PC-3 (cell line): ENCODE measurements around the gene KCNC3.

ENCODE experiments used
- EZH2 ChIP-seq: fragments of 300-600 bp; sonication (generic); IDR thresholded peaks from one replicate; pipeline ENCODE4 v1.6.1; 2017; ENCODE audit warnings: antibody characterized with exemption, mild to moderate bottlenecking, low read length; ENCODE audit not compliant: unreplicated experiment
- EZH2phosphoT487 ChIP-seq: fragments of 300-600 bp; sonication (generic); IDR thresholded peaks from 2 replicates; pipeline ENCODE4 v1.6.1; 2018; ENCODE audit warnings: mild to moderate bottlenecking, antibody characterized with exemption, low read length, borderline replicate concordance
- TF ChIP-seq, protein P1 (sequence below): fragments of 300-600 bp; sonication (generic); conservative IDR thresholded peaks from 2 replicates; pipeline ENCODE4 v1.5.1; 2017; ENCODE audit warnings: antibody characterized with exemption, low read depth, mild to moderate bottlenecking, low read length

DNA sequence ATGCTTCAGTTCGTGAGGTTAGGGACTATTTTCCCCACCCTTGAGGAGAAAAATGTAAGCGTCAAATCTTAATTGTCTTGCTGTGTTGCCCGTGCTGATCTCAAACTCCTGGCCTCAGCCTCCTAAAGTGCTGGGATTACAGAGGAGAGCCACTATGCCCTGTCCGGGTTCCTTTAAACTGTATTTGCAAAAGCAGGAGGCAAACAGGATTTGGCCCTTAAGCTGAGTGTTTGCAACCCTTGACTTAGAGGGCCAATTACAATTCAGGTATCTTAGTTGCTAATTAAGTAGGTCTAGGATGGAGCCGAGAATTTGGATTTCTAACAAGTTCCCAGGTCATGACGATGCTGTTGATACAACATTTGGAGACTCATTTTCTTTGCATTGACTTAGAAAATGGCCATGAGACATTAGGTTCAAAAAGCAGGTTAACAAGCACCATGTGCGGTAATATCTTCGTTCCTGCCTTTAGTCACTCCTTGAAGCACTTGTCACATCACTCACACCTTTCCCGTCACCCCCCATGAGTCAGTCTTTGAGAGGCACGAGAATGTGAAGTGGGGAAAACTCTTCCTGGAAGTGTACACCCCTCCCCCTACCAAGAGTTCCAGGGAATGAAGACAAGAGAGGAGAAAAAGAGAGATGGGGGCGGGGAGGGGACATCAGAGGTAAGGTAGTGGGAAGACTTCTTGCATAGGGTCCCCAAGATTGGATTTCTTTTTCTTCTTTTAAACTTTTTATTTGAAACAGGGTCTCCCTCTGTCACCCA, 33.7 kb upstream of the KCNC3 start:
- TF ChIP-seq, protein P1, sequence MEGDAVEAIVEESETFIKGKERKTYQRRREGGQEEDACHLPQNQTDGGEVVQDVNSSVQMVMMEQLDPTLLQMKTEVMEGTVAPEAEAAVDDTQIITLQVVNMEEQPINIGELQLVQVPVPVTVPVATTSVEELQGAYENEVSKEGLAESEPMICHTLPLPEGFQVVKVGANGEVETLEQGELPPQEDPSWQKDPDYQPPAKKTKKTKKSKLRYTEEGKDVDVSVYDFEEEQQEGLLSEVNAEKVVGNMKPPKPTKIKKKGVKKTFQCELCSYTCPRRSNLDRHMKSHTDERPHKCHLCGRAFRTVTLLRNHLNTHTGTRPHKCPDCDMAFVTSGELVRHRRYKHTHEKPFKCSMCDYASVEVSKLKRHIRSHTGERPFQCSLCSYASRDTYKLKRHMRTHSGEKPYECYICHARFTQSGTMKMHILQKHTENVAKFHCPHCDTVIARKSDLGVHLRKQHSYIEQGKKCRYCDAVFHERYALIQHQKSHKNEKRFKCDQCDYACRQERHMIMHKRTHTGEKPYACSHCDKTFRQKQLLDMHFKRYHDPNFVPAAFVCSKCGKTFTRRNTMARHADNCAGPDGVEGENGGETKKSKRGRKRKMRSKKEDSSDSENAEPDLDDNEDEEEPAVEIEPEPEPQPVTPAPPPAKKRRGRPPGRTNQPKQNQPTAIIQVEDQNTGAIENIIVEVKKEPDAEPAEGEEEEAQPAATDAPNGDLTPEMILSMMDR = no peak
- no peak for TF ChIP-seq EZH2
- TF ChIP-seq EZH2phosphoT487 = no peak
